ENCODE data around the gene GRIA4. TPM values are rescaled to one million over a fixed set of nuclear protein-coding genes. Genes with fewer than 3 reads are reported as not detected.

GRIA4 gene
- 0.48 TPM in 1 of 2 replicates, not detected in the other for total RNA-seq

GRCh38 chr11:105609832-105610781 lies at the start of gene GRIA4:
Gene GRIA4 (plus strand): TSS chr11:105610073. CDS start chr11:105610998, 925 bp downstream.

GRCh38 chr11:106021967-106022794 lies 412.3 kb downstream of the GRIA4 start, which contains the start of gene MSANTD4:
Gene MSANTD4 (minus strand): TSS chr11:106022240. CDS start chr11:106010917, 11,323 bp downstream.

Measured in tracheal epithelial cell (primary cell).